OCI-LY7 (cell line): ENCODE data around the gene SLC19A3. TPM values are rescaled to one million over a fixed set of nuclear protein-coding genes. Genes with fewer than 3 reads are reported as not detected.
"Not testable (repeated sequence)": the region's sequence is repeated elsewhere in the genome, so short reads cannot be mapped to it uniquely, and the experiment has no call there.

Source experiments
- BruUV-seq: library from RNA; stranded (reverse); fragments of 400-500 nt; replicated peaks from 2 replicates; lab custom pipeline; 2021; lab: Mats Ljungman, UMichigan
- CTCF ChIA-PET: fragments of 300-600 bp; sonication (Branson Sonifier 250); formaldehyde crosslinking; loops from one replicate; lab custom pipeline; 2022; ENCODE audit warnings: antibody characterized with exemption; ENCODE audit not compliant: unreplicated experiment; lab: Charles Lee
- POLR2A ChIA-PET: fragments of 300-600 bp; sonication (Branson Sonifier 250); formaldehyde crosslinking; loops from one replicate; lab custom pipeline; 2022; ENCODE audit warnings: antibody characterized with exemption; lab: Charles Lee
- DNase-seq: peaks from one replicate; pipeline ENCODE4 v3.0.0-alpha.2; 2015; ENCODE audit warnings: low spot score
- H2AFZ ChIP-seq: fragments of 200-600 bp; sonication (generic), shearing (Covaris generic); 2 replicates; pipeline ENCODE4 v1.6.1; 2014; ENCODE audit warnings: mild to moderate bottlenecking, antibody characterized with exemption, low read length, moderate library complexity
- H3K27ac ChIP-seq: fragments of 200-600 bp; sonication (generic); 2 replicates; pipeline ENCODE4 v1.5.1; 2014; ENCODE audit warnings: mixed run types, low read depth, mild to moderate bottlenecking, moderate library complexity, low read length, inconsistent platforms; ENCODE audit not compliant: poor library complexity, severe bottlenecking
- H3K36me3 ChIP-seq: fragments of 200-600 bp; sonication (generic); 2 replicates; pipeline ENCODE4 v1.6.1; 2014; ENCODE audit warnings: mild to moderate bottlenecking, antibody characterized with exemption, low read length, moderate library complexity, mixed read lengths; ENCODE audit not compliant: insufficient read depth
- H3K4me1 ChIP-seq: fragments of 200-600 bp; sonication (generic); 2 replicates; pipeline ENCODE4 v1.5.1; 2014; ENCODE audit warnings: mild to moderate bottlenecking, low read length; ENCODE audit not compliant: insufficient read depth, poor library complexity, severe bottlenecking
- H3K4me2 ChIP-seq: fragments of 200-600 bp; sonication (generic); 2 replicates; pipeline ENCODE4 v1.6.1; 2014; ENCODE audit warnings: mild to moderate bottlenecking, low read length
- H3K4me3 ChIP-seq: fragments of 200-600 bp; sonication (generic); 2 replicates; pipeline ENCODE4 v1.5.1; 2014; ENCODE audit warnings: mild to moderate bottlenecking, low read depth, low read length; ENCODE audit not compliant: poor library complexity, severe bottlenecking
- H3K79me2 ChIP-seq: fragments of 200-600 bp; sonication (generic); 2 replicates; pipeline ENCODE4 v1.6.1; 2016; ENCODE audit warnings: low read depth, mild to moderate bottlenecking, low read length, moderate library complexity, mixed read lengths; ENCODE audit not compliant: insufficient read depth
- H3K9me2 ChIP-seq: fragments of 200-600 bp; sonication (generic); 2 replicates; pipeline ENCODE4 v1.6.1; 2016; ENCODE audit warnings: mild to moderate bottlenecking, low read length, mixed read lengths; ENCODE audit not compliant: insufficient read depth
- H3K9me3 ChIP-seq: fragments of 200-600 bp; sonication (generic); 2 replicates; pipeline ENCODE4 v1.6.1; 2014; ENCODE audit warnings: mild to moderate bottlenecking, mixed run types, low read length, mixed read lengths
- H4K20me1 ChIP-seq: fragments of 200-600 bp; sonication (generic); 2 replicates; pipeline ENCODE4 v1.6.1; 2014; ENCODE audit warnings: mild to moderate bottlenecking, antibody characterized with exemption, low read length, moderate library complexity, mixed read lengths; ENCODE audit not compliant: insufficient read depth
- CTCF ChIP-seq: fragments of 200-600 bp; sonication (generic); conservative IDR thresholded peaks from 2 replicates; pipeline ENCODE4 v1.5.1; 2014; ENCODE audit warnings: mild to moderate bottlenecking, antibody characterized with exemption, low read length, moderate library complexity, mixed read lengths
- EZH2phosphoT487 ChIP-seq: fragments of 200-600 bp; sonication (generic); IDR thresholded peaks from 2 replicates; pipeline ENCODE4 v1.6.1; 2018; ENCODE audit warnings: low read depth, borderline replicate concordance, mild to moderate bottlenecking, mixed run types, antibody characterized with exemption, low read length, moderate library complexity, mixed read lengths
- intact Hi-C: fragments of 100-400 bp; cut with micrococcal nuclease; formaldehyde crosslinking; loops from one replicate; pipeline ENCODE4 v1.10.0; 2022; ENCODE audit not compliant: unreplicated experiment
- total RNA-seq, 2 experiments: library from RNA; depleted of rRNA in 1 of 2; stranded (reverse); fragments of >200 nt in 1 of 2; shearing (Covaris generic) in 1 of 2; gene quantifications; 2 replicates each; pipeline ENCODE4 v1.2.3, GENCODE V29; 2014 to 2022

Gene SLC19A3
- total RNA-seq, 2 experiments from 2014 or later: not detected

GRCh38 chr2:227684258-227684657 is 33.6 kb downstream of the SLC19A3 start:
- no peak overlapping the region for H3K4me3 ChIP-seq
- BruUV-seq: no TSS peak
- CTCF ChIA-PET: no interaction called here

GRCh38 chr2:227677928-227678327 is 39.9 kb downstream of the SLC19A3 start:
- Histone ChIP-seq H3K79me2 (no peaks in the 10 kb centered on the region), H3K4me1 (no peaks in the 10 kb centered on the region), H2AFZ (no peak overlapping the region), H3K9me3 (no peaks in the 10 kb centered on the region), H3K27ac (no peak overlapping the region), H3K4me2 (no peak overlapping the region), H3K36me3 (no peaks in the 10 kb centered on the region), H3K9me2 (no peaks in the 10 kb centered on the region), H4K20me1 (no peaks in the 10 kb centered on the region), H3K4me3 (no peak overlapping the region)
- TF ChIP-seq EZH2phosphoT487 (no peak), CTCF (no peak)
- ChIA-PET CTCF (no interaction called here), POLR2A (interaction anchor here (0.7 kb wide), 1 partner anchor 1366 kb away, joined by 3 read pairs; no protein-coding TSS in a partner anchor)
- no TSS peak for BruUV-seq
- intact Hi-C loops: no loop called here
- no peak for DNase-seq

More at GRCh38 chr2:227684258-227684657, 33.6 kb downstream of the SLC19A3 start:
- Histone ChIP-seq H3K27ac (no peak overlapping the region), H2AFZ (no peak overlapping the region), H3K4me1 (no peaks in the 10 kb centered on the region), H3K9me3 (no peaks in the 10 kb centered on the region), H3K4me2 (no peak overlapping the region), H3K9me2 (no peaks in the 10 kb centered on the region), H3K36me3 (no peaks in the 10 kb centered on the region), H3K79me2 (no peaks in the 10 kb centered on the region), H4K20me1 (no peaks in the 10 kb centered on the region)
- intact Hi-C loops: no loop called here
- POLR2A ChIA-PET: interaction anchor here (0.7 kb wide), 1 partner anchor 138 kb away, joined by 3 read pairs; no protein-coding TSS in a partner anchor
- TF ChIP-seq CTCF (no peak), EZH2phosphoT487 (no peak)
- no peak for DNase-seq

- Histone ChIP-seq H3K79me2 (no peaks in the 10 kb centered on the region), H3K9me2 (no peaks in the 10 kb centered on the region), H3K9me3 (no peaks in the 10 kb centered on the region), H3K4me2 (no peak overlapping the region), H4K20me1 (no peaks in the 10 kb centered on the region), H2AFZ (no peak overlapping the region), H3K4me3 (no peak overlapping the region), H3K36me3 (no peaks in the 10 kb centered on the region), H3K27ac (no peak overlapping the region), H3K4me1 (no peaks in the 10 kb centered on the region)
- DNase-seq: no peak
- intact Hi-C loops: no loop called here
- ChIA-PET CTCF (no interaction called here), POLR2A (no interaction called here)
- no TSS peak for BruUV-seq
- TF ChIP-seq EZH2phosphoT487: no peak
- no peak for TF ChIP-seq CTCF
Measured at GRCh38 chr2:227674485-227674884, 43.3 kb downstream of the SLC19A3 start.

- H3K9me3 ChIP-seq, H3K79me2 ChIP-seq, H3K4me3 ChIP-seq, H3K9me2 ChIP-seq, H2AFZ ChIP-seq, H4K20me1 ChIP-seq, intact Hi-C loops, H3K4me1 ChIP-seq, DNase-seq, H3K36me3 ChIP-seq, CTCF ChIA-PET, H3K4me2 ChIP-seq, POLR2A ChIA-PET, H3K27ac ChIP-seq, BruUV-seq: not testable (repeated sequence)
Measured at GRCh38 chr2:227673620-227674019, 44.2 kb downstream of the SLC19A3 start.
